KG1 (cell line): ENCODE measurements around the gene PTPN1.
"Not testable (repeated sequence)": the region's sequence is repeated elsewhere in the genome, so short reads cannot be mapped to it uniquely, and the experiment has no call there.

ENCODE experiments used
- DNase-seq: peaks from one replicate; lab custom pipeline; 2025; lab: John Stamatoyannopoulos, UW

Gene PTPN1

GRCh38 chr20:50610212-50610718, 100.1 kb downstream of the PTPN1 start:
- no peak for DNase-seq

- no peak for DNase-seq
Measured at GRCh38 chr20:50611128-50611810, 101.1 kb downstream of the PTPN1 start.

- no peak for DNase-seq
Measured at GRCh38 chr20:50613438-50614169, 103.4 kb downstream of the PTPN1 start.

DNA sequence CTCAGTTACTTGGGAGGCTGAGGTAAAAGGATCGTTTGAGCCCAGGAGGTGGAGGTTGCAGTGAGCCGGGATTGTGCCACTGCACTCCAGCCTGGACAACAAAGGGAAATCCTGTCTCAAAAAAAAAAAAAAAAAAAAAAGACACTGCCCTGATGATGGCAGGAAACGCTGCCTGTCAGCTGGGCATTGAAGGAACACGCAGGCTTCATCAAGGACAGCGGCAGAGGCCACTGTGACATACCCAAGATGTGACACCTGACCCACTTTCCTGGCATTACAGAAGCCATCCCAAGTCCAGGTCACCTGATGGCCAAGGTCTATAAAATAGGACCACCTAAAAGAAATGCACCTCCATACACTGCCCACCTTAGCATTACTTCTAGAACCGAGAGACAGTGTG, 105.2 kb downstream of the PTPN1 start:
- no peak for DNase-seq

- DNase-seq: no peak
Measured at GRCh38 chr20:50617022-50617421, 106.8 kb downstream of the PTPN1 start.

GRCh38 chr20:50618537-50618936, 108.4 kb downstream of the PTPN1 start:
- DNase-seq: no peak

- not testable (repeated sequence) for DNase-seq
Measured at GRCh38 chr20:50620459-50620858, 110.3 kb downstream of the PTPN1 start.

DNA sequence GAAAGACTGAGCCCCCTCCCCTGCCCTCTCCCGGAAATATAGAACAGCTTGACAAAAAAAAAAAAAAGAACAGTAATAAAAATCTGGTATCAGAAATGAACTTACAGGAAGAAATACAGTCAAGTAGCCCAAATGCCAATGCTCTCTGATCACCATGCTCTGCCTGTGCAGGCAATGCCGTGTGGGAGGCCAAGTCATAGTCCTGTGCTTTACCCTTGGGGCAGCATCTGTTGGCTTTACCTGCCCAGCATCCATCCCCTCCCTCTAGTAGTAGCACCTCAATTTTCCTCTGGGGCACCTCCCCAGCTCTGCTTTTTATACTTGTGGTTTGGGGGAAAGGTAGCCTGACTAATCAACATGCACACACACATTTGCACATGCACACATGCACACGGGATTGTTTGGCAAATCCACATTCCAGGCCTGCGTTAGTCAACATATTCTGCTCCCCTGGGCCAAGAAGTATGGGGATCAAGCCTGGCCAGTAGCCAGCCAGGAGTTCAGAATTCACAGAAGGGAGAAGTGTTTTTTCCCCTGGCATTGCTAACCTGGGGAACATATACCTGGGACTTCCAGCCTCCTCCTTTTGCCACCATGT, 111.0 kb downstream of the PTPN1 start:
- DNase-seq: no peak

GRCh38 chr20:50624351-50625016, 114.3 kb downstream of the PTPN1 start:
- no peak for DNase-seq

GRCh38 chr20:50625986-50626677, 115.9 kb downstream of the PTPN1 start:
- no peak for DNase-seq

DNA sequence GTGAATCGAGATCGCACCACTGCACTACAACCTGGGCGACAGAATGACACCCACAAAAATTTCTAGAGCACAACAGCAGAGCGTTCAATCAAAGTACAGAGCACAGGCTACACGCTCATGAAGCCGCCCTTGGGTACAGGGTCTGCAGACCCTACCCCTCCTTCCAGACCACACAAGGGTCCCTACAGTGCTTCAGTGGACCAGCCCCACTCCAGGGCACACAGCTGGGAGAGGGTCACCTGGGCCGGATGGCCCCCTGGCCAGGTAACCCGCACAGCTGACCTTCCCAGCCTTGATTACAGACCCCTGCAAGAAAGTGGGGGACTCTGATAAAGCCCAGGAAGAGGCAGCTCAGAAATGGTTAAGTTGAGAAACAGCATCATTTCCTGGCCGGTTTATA, 117.6 kb downstream of the PTPN1 start:
- DNase-seq: no peak

DNA sequence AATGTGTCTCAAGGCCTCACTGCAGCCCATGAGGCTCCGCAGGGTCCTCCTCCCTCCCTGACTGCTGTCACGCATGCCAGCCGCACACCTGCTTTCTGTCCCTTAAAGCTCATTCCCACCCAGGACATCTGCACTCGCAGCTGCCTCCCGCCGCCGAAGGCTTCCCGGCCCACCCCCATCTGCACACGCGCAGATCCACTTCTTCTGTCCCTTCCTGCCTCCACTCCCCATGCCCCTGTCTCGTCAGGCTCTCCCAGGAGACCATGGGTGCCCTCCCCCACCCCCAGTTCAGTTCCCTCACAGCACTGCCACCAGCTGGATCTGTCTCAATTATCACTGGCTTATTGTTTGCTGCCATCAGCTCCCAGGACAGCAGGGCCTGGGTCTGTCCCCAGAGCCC, 118.1 kb downstream of the PTPN1 start:
- DNase-seq: no peak

DNA sequence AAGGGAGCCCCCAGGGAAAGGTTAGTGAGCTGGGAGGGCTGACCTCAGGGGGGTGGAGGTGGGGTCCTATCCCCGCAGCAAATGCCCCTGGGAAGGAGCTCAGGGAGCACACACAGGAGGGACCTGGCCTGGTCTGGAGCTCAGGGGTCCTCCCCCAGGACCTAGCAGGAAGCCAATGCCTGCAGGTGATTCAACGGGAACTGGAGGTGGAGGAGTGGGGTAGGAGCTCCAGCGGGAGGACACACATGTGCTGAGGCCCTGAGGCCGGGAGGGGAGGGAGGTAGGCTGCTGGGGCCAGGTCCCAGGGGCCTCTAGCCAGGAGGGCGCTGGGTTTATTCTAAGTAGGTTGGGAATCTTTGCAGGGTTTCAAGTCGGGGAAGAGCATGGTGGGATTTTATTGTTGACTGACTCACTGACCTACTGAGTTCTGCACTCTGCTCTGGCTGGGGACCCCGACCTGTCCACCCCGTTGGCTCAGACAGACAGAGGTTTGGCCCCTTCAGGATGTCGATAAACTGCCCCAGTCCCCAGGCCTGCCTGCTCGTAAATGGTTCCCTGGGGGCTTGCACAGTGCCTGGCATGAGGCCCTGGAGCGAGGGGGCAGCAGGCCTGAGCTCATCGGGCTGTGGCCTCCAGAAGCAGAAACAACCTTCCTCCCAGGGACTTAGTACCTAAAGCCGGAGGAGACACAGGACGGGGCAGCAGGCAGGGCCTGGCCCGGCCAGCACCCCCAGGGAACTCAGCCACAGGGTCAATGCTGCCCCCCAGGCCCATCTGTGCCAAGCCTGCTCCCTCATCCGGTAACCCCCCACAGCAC, 118.9 kb downstream of the PTPN1 start:
- DNase-seq: no peak

DNA sequence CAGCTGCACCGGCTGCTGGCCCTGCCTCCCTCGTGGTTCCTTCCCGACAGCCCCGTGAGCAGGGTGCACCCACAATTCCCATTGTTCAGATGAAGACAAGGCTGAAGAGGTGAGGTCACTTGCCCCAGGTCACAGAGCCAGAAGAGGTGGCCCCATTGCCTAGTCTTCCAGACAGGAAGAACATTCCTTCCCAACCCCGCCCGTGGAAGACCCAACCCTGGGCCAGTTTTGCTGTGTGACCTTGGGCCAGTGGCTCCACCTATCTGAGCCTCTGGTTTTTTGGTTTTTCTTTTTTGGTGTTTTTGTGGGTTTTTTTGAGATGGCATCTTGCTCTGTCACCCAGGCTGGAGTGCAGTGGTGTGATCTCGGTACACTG, 119.5 kb downstream of the PTPN1 start:
- no peak for DNase-seq

- no peak for DNase-seq
Measured at GRCh38 chr20:50630578-50631263, 120.5 kb downstream of the PTPN1 start.

DNA sequence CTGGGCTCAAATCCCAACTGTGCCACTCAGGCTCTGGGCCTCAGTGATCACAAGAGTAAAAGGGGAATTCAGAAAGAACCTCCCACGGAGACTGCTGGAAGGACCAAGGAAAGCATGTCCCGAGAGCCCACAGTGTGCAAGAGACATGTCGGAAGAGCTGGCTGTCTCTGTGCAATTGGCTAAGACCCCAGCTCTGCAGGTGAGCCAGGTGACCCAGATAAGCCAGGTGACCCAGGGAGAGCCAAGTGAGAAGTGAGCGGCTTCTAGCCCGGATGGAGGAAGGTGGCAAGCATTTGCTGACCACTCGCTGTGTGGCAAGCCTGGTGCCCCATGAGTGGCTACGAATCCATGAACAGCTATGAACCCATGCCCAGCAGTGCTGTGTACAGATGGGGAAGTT, 122.1 kb downstream of the PTPN1 start:
- DNase-seq: no peak

DNA sequence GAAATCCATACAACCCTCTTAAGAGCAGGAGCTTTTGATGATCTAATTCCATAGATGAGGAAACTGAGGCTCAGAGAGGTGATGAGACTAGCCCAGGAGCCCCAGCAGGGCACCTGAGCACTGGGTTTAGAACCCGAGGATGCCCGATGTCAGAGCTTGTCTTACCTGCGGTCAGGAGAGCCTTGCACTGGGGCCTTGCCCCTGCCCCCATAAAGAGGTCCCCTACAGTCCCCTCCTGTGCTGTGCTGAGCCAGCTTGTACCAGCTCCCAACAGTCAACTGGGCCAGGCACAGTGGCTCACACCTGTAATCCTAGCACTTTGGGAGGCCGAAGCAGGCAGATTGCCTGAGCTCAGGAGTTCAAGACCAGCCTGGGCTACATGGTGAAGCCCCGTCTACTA, 122.5 kb downstream of the PTPN1 start:
- no peak for DNase-seq

DNA sequence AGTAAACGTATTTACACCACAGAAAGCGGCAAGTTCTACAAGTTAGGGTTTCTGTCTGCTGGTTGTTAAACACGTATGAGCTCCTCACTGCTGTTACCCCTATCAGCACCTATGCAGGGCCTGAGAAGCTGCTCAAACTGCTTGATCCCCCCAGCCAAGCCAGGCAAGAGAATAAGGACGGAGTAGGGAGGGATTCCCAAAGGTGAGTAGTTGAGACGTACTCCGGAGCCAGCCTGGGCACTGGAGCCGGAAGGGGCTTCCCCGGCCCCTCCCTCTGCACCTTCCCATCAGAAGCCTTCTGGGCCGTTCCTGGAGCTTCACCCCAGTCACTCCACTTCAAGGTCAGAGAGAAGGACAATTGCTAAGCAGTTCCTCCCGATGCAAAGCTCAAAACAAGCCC, 123.2 kb downstream of the PTPN1 start:
- DNase-seq: no peak

- no peak for DNase-seq
Measured at GRCh38 chr20:50634191-50634590, 124.0 kb downstream of the PTPN1 start.
